ENCODE results near the gene CCSER1.
"Not testable (repeated sequence)": the region's sequence is repeated elsewhere in the genome, so short reads cannot be mapped to it uniquely, and the experiment has no call there.

The CCSER1 gene

GRCh38 chr4:90317140-90317539 is 189.9 kb downstream of the CCSER1 start:
- DNase-seq = not testable (repeated sequence)

GRCh38 chr4:90317785-90318184 is 190.6 kb downstream of the CCSER1 start:
- no peak for DNase-seq

- DNase-seq = no peak
Observed at GRCh38 chr4:90318193-90318592, 191.0 kb downstream of the CCSER1 start.

- DNase-seq = peak; percentile 80
Observed at GRCh38 chr4:90328558-90328957, 201.4 kb downstream of the CCSER1 start.

GRCh38 chr4:90330546-90330945 is 203.4 kb downstream of the CCSER1 start:
- DNase-seq = no peak

GRCh38 chr4:90345549-90346215 is 218.5 kb downstream of the CCSER1 start:
- DNase-seq = no peak

- DNase-seq = no peak
Observed at GRCh38 chr4:90349636-90350035, 222.4 kb downstream of the CCSER1 start.

GRCh38 chr4:90357117-90357710 is 230.0 kb downstream of the CCSER1 start:
- peak; percentile 0 for DNase-seq

- DNase-seq = no peak
Observed at GRCh38 chr4:90375081-90375480, 247.9 kb downstream of the CCSER1 start.

- no peak for DNase-seq
Observed at GRCh38 chr4:90393215-90393614, 266.0 kb downstream of the CCSER1 start.

GRCh38 chr4:90403781-90404180 is 276.6 kb downstream of the CCSER1 start:
- no peak for DNase-seq

- not testable (repeated sequence) for DNase-seq
Observed at GRCh38 chr4:90407897-90408296, 280.7 kb downstream of the CCSER1 start.

GRCh38 chr4:90412786-90413185 is 285.6 kb downstream of the CCSER1 start:
- not testable (repeated sequence) for DNase-seq

- DNase-seq = no peak
Observed at GRCh38 chr4:90415116-90415515, 287.9 kb downstream of the CCSER1 start.

GRCh38 chr4:90419124-90419711 is 292.0 kb downstream of the CCSER1 start:
- DNase-seq = peak; percentile 36

- DNase-seq = no peak
Observed at GRCh38 chr4:90421161-90421560, 294.0 kb downstream of the CCSER1 start.

GRCh38 chr4:90425893-90426292 is 298.7 kb downstream of the CCSER1 start:
- no peak for DNase-seq

GRCh38 chr4:90438522-90438921 is 311.3 kb downstream of the CCSER1 start:
- no peak for DNase-seq

GRCh38 chr4:90441770-90442169 is 314.6 kb downstream of the CCSER1 start:
- no peak for DNase-seq

- DNase-seq = no peak
Observed at GRCh38 chr4:90442619-90443018, 315.4 kb downstream of the CCSER1 start.

- no peak for DNase-seq
Observed at GRCh38 chr4:90443231-90443630, 316.0 kb downstream of the CCSER1 start.

GRCh38 chr4:90444904-90445303 is 317.7 kb downstream of the CCSER1 start:
- DNase-seq = no peak

- DNase-seq = no peak
Observed at GRCh38 chr4:90445380-90445779, 318.2 kb downstream of the CCSER1 start.

- DNase-seq = no peak
Observed at GRCh38 chr4:90449626-90450025, 322.4 kb downstream of the CCSER1 start.

- DNase-seq = no peak
Observed at GRCh38 chr4:90456891-90457290, 329.7 kb downstream of the CCSER1 start.

Measured in NCI-H345 (cell line).